GM18909 (cell line): ENCODE results near the gene TNIK.
A peak's percentile ranks its signal among the peaks of the same experiment; 100 is the strongest.
"Not testable (repeated sequence)": the region's sequence is repeated elsewhere in the genome, so short reads cannot be mapped to it uniquely, and the experiment has no call there.

Experiments used
- ATAC-seq: cut with Tn5 transposase; IDR thresholded peaks from one replicate; pipeline ENCODE4 v1.9.1; 2021; ENCODE audit warnings: mild to moderate bottlenecking; ENCODE audit not compliant: unreplicated experiment, poor library complexity

TNIK gene

DNA sequence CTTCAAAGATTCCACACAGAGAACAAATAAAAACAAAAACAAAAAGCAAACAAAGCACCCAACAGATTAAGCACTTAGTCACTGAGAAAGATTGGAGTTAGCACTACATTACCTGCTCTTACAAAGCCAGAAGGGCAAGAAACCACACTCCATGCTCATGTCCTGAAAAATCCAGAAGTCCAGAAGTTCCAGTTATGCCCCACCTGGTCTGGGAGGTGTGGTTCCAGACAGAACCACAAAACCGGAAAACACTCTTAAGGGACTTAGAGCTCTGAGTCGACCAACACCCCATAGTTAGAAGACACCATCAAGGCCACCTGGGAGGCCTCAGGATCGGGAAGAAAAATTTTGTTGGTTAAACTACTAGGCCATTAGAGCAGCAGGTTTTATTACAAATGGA lies 88.9 kb downstream of the TNIK start:
- ATAC-seq = no peak

GRCh38 chr3:171369156-171369555 lies 91.0 kb downstream of the TNIK start:
- ATAC-seq = no peak

- not testable (repeated sequence) for ATAC-seq
Measured at GRCh38 chr3:171366738-171367137, 93.5 kb downstream of the TNIK start.

DNA sequence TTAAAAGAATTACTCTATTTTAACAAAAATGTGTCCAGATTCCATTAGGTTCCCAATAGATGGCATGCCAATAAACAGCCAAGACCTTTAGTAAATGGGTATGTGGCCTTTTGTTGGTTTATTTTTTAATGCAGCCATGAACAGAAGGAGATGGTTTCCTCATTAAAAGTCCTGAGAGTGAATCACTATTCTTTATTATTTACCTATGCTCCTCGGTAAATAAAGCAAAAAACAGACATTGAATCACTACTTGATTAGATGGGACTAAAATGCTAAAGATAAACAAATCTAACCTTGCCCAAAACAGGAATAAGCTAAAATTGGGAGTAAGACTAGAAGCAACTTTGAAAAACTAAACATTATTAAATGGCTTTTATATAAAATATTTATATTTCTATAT lies 94.2 kb downstream of the TNIK start:
- no peak for ATAC-seq

DNA sequence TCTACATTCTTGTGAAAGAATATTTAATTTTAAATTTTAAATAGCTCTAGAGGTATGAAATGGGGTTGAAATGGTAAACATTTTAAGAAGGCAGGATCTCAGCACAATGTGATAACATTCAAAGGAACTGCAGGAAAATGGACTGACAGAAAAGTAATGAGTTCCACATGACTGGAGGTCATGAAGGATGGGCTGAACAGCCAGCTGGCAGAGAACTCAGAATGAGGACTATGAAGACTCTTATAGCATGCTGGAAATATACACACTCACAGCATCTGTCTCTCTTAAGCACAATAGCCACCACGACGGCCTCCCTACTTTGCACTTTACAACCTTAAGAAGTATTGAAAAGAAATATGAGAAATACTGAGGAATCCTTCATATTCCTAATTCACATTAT lies 94.7 kb downstream of the TNIK start:
- ATAC-seq = no peak

GRCh38 chr3:171364500-171364899 lies 95.7 kb downstream of the TNIK start:
- no peak for ATAC-seq

DNA sequence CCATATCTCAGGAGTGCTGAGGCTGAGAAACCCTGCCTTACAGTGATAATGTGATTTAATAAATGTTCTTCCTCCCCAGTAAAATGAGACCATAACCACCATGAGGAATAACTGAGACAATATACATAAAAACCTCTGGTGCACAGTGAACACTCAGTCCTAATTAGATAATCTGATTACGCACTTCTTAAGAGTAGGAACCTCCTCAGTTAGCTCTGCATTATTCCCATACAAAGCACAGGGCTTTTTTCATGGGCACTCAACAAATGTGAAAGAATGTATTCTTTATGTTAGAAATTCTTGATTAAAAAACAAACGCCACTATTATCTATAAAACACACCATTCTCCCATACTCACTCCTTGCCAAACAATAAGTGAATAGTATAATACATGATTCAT lies 97.0 kb downstream of the TNIK start:
- ATAC-seq = no peak

- no peak for ATAC-seq
Measured at GRCh38 chr3:171362575-171362974, 97.6 kb downstream of the TNIK start.

GRCh38 chr3:171358881-171359198 lies 101.4 kb downstream of the TNIK start:
- peak; percentile 43 for ATAC-seq

GRCh38 chr3:171358181-171358880 lies 101.9 kb downstream of the TNIK start:
- no peak for ATAC-seq

GRCh38 chr3:171357721-171358120 lies 102.5 kb downstream of the TNIK start:
- ATAC-seq = no peak

- no peak for ATAC-seq
Measured at GRCh38 chr3:171356251-171356650, 104.0 kb downstream of the TNIK start.

GRCh38 chr3:171354706-171355582 lies 105.3 kb downstream of the TNIK start:
- ATAC-seq = no peak

GRCh38 chr3:171354049-171354705 lies 106.0 kb downstream of the TNIK start:
- ATAC-seq = no peak

GRCh38 chr3:171353423-171353822 lies 106.8 kb downstream of the TNIK start:
- ATAC-seq = no peak

DNA sequence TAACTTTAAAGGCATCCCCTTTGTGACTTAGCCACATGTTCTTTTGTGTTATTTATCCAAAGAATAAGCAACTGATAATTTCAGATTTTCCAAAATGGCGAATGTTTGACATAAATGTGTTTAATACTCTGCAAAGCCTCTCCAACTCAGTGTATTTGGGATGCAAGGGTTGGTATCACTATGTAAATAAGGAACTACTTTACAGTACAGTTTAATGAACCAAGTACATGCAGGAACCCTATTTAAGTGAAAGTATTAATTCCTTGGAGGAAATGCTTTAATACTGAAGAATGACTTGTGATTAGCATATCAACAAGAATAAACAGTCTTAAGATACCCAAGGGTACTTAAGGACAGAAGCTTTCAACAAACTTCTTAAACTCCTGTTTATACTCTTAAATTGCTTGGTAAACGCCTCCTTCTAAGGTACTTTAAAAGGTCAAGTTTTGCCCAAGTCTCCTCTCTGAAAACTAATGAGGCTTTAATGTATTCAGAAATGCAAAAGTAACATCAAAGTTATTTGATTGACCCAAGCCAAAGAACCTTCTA lies 107.7 kb downstream of the TNIK start:
- no peak for ATAC-seq

DNA sequence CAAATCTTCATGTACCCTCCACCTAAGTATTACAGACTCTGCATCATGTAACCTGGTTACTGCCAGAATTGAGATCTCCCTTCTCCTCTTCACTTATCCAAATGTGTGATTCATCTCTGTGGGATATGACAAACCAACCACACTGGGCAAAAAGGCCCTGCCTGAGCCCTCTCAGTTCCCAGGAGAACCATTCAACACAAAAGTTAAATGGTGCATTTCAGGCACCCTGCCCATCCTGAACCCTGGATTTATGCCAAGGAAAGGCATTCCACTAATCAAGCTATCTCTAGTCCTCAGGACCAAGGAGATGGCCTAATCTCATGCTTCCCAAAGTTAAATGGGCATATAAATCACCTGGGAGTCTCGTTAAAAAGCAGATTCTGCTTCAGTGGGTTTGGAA lies 108.5 kb downstream of the TNIK start:
- ATAC-seq = no peak

- no peak for ATAC-seq
Measured at GRCh38 chr3:171350364-171350763, 109.8 kb downstream of the TNIK start.

- ATAC-seq = no peak
Measured at GRCh38 chr3:171349392-171349791, 110.8 kb downstream of the TNIK start.

DNA sequence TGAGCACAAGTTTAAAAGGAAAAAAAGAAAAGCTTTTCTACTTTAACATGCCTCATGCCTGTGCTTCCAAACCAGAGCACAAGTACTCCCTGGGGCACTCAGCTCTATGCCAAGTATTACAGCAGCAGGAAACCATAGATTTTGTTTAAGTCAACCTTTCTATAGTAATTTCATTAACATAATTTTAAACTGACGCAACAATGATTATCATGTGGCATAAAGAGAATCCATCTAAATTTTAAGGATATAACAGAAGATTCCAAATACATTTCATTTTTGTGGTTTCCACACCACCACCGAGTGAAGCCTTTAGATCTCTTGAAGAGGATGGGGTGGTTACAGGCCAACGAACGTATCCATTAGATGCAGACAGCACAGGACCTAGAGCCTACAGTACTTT lies 112.1 kb downstream of the TNIK start:
- peak; percentile 19 for ATAC-seq
